Measurements from ENCODE around the gene TMCO4.

GRCh38 chr1:19757641-19758040, 42.1 kb downstream of the TMCO4 start:
- TF ChIP-seq EZH2 (IDR thresholded peaks at IDR 0.05; ENCODE audit: borderline replicate concordance, insufficient read depth, low read depth, low read length, poor library complexity, severe bottlenecking) (no peak), CTCF (IDR thresholded peaks at IDR 0.05) (no peak)

Data from B cell (primary cell).